IMR-90 (cell line): ENCODE results near the gene RNF130. TPM values are rescaled to one million over a fixed set of nuclear protein-coding genes. Genes with fewer than 3 reads are reported as not detected.

Experiments
- ATAC-seq: fragments of 200-7000 bp; cut with Tn5 transposase; 2 replicates; pipeline ENCODE4 v1.9.1; 2020; ENCODE audit warnings: low read depth, mild to moderate bottlenecking, moderate library complexity
- BruUV-seq: library from RNA; stranded (reverse); fragments of 400-500 nt; replicated peaks from 2 replicates; lab custom pipeline; 2021; lab: Mats Ljungman, UMichigan
- CTCF ChIA-PET: fragments of 300-600 bp; formaldehyde crosslinking; extraction: SDS; loops from one replicate; lab custom pipeline; 2021; ENCODE audit warnings: antibody characterized with exemption; lab: Yijun Ruan, JAX
- POLR2A ChIA-PET: fragments of 300-600 bp; sonication (Branson Sonifier 250); formaldehyde crosslinking; loops from one replicate; lab custom pipeline; 2022; ENCODE audit warnings: antibody characterized with exemption; ENCODE audit not compliant: unreplicated experiment; lab: Charles Lee
- DNase-seq: peaks from one replicate; pipeline ENCODE4 v3.0.0; 2013
- H2AFZ ChIP-seq: replicated peaks from 2 replicates; pipeline ENCODE3; 2013; ENCODE audit warnings: low read length, mild to moderate bottlenecking; ENCODE audit not compliant: poor library complexity
- H2AK5ac ChIP-seq: 2 replicates; pipeline ENCODE4 v1.6.1; 2013; ENCODE audit warnings: low read depth, low read length, inconsistent platforms
- H2AK9ac ChIP-seq: replicated peaks from 2 replicates; pipeline ENCODE3; 2013; ENCODE audit warnings: mild to moderate bottlenecking, low read depth, low read length, moderate library complexity; ENCODE audit not compliant: poor library complexity
- H2BK120ac ChIP-seq: 2 replicates; pipeline ENCODE4 v1.6.1; 2013; ENCODE audit warnings: low read depth, low read length, inconsistent platforms
- H2BK15ac ChIP-seq: 3 replicates; pipeline ENCODE4 v1.6.1; 2013; ENCODE audit warnings: low read depth, low read length, inconsistent platforms
- H2BK20ac ChIP-seq: 2 replicates; pipeline ENCODE4 v1.6.1; 2013; ENCODE audit warnings: low read depth, mild to moderate bottlenecking, inconsistent platforms, low read length, moderate library complexity
- H2BK5ac ChIP-seq: 2 replicates; pipeline ENCODE4 v1.6.1; 2013; ENCODE audit warnings: mild to moderate bottlenecking, low read depth, low read length, inconsistent platforms; ENCODE audit not compliant: poor library complexity, severe bottlenecking
- H3K14ac ChIP-seq: replicated peaks from 2 replicates; pipeline ENCODE4 v1.6.1; 2013; ENCODE audit warnings: low read depth, low read length, inconsistent platforms
- H3K18ac ChIP-seq: 2 replicates; pipeline ENCODE4 v1.6.1; 2013; ENCODE audit warnings: low read depth, low read length, control low read depth
- H3K23ac ChIP-seq: 2 replicates; pipeline ENCODE4 v1.6.1; 2013; ENCODE audit warnings: low read depth, low read length, inconsistent platforms
- H3K27ac ChIP-seq: 2 replicates; pipeline ENCODE4 v1.5.1; 2013; ENCODE audit warnings: mild to moderate bottlenecking, control low read depth, low read length; ENCODE audit not compliant: insufficient read depth
- H3K27me3 ChIP-seq: 2 replicates; pipeline ENCODE4 v1.6.1; 2013; ENCODE audit warnings: low read length; ENCODE audit not compliant: control insufficient read depth, insufficient read depth
- H3K36me3 ChIP-seq: 2 replicates; pipeline ENCODE4 v1.6.1; 2013; ENCODE audit warnings: low read length, mixed read lengths; ENCODE audit not compliant: control insufficient read depth, insufficient read depth
- H3K4ac ChIP-seq: 2 replicates; pipeline ENCODE4 v1.6.1; 2013; ENCODE audit warnings: low read depth, low read length, inconsistent platforms
- H3K4me1 ChIP-seq: 2 replicates; pipeline ENCODE4 v1.6.1; 2013; ENCODE audit warnings: low read length, mixed read lengths; ENCODE audit not compliant: control insufficient read depth, insufficient read depth
- H3K4me2 ChIP-seq: 2 replicates; pipeline ENCODE4 v1.6.1; 2013; ENCODE audit warnings: low read depth, mild to moderate bottlenecking, control low read depth, low read length, moderate library complexity
- H3K4me3 ChIP-seq: 2 replicates; pipeline ENCODE4 v1.5.1; 2013; ENCODE audit warnings: low read depth, mild to moderate bottlenecking, control low read depth, low read length, moderate library complexity; ENCODE audit not compliant: insufficient read depth
- H3K56ac ChIP-seq: 2 replicates; pipeline ENCODE4 v1.6.1; 2013; ENCODE audit warnings: low read length, inconsistent platforms; ENCODE audit not compliant: insufficient read depth; ENCODE audit errors: extremely low read depth
- H3K79me1 ChIP-seq, 2 experiments: 2 replicates each; pipeline ENCODE4 v1.6.1; 2013; ENCODE audit warnings: low read length in 2 of 2, inconsistent platforms in 1 of 2, low read depth in 1 of 2
- H3K9ac ChIP-seq: 2 replicates; pipeline ENCODE4 v1.6.1; 2013; ENCODE audit warnings: low read depth, low read length, control low read depth
- H3K9me1 ChIP-seq: 2 replicates; pipeline ENCODE4 v1.6.1; 2013; ENCODE audit warnings: low read length, inconsistent platforms; ENCODE audit not compliant: insufficient read depth
- H3K9me3 ChIP-seq: 2 replicates; pipeline ENCODE4 v1.6.1; 2013; ENCODE audit warnings: low read length; ENCODE audit not compliant: control insufficient read depth, insufficient read depth
- H4K20me1 ChIP-seq: 2 replicates; pipeline ENCODE4 v1.6.1; 2013; ENCODE audit warnings: low read length, inconsistent platforms; ENCODE audit not compliant: insufficient read depth
- H4K5ac ChIP-seq: 2 replicates; pipeline ENCODE4 v1.6.1; 2013; ENCODE audit warnings: mild to moderate bottlenecking, low read depth, low read length, control low read depth
- H4K8ac ChIP-seq, 2 experiments: 2 replicates each; pipeline ENCODE4 v1.6.1; 2013; ENCODE audit warnings: low read depth in 2 of 2, low read length in 2 of 2, control low read depth in 1 of 2, inconsistent platforms in 1 of 2
- H4K91ac ChIP-seq: 2 replicates; pipeline ENCODE4 v1.6.1; 2013; ENCODE audit warnings: low read depth, low read length, inconsistent platforms; ENCODE audit not compliant: insufficient read depth
- BHLHE40 ChIP-seq: fragments of 150-350 bp; IDR thresholded peaks from 2 replicates; pipeline ENCODE4 v1.6.1; 2016; ENCODE audit warnings: mild to moderate bottlenecking, low read depth, low read length
- MAFK ChIP-seq: IDR thresholded peaks from 2 replicates; pipeline ENCODE4 v1.6.1; 2012; ENCODE audit warnings: low read depth, low read length, improper control_type of control experiment
- MAZ ChIP-seq: IDR thresholded peaks from 2 replicates; pipeline ENCODE4 v1.6.1; 2012; ENCODE audit warnings: low read depth, mild to moderate bottlenecking, low read length, improper control_type of control experiment, moderate library complexity, borderline replicate concordance
- RAD21 ChIP-seq: IDR thresholded peaks from 2 replicates; pipeline ENCODE4 v1.6.1; 2012; ENCODE audit warnings: low read length, improper control_type of control experiment
- RCOR1 ChIP-seq: IDR thresholded peaks from 2 replicates; pipeline ENCODE4 v1.6.1; 2012; ENCODE audit warnings: mild to moderate bottlenecking, low read length, improper control_type of control experiment; ENCODE audit not compliant: insufficient replicate concordance
- RFX5 ChIP-seq: IDR thresholded peaks from 2 replicates; pipeline ENCODE4 v1.8.0; 2012; ENCODE audit warnings: low read depth, mild to moderate bottlenecking, low read length, moderate library complexity
- SMC3 ChIP-seq: fragments of 150-350 bp; IDR thresholded peaks from 2 replicates; pipeline ENCODE4 v1.6.1; 2016; ENCODE audit warnings: low read depth, mild to moderate bottlenecking, antibody characterized with exemption, low read length, moderate library complexity
- WGBS, 2 experiments: methylation state at CpG; one replicate each; pipeline versions ENCODE4 v1.1.5 to v1.1.7; 2013; ENCODE audit warnings: missing lambda C conversion rate in 2 of 2; ENCODE audit not compliant: insufficient read length in 1 of 2; ENCODE audit errors: extremely low coverage in 2 of 2; 5-methylcytosine and 5-hydroxymethylcytosine counted together
- dilution Hi-C: fragments of 300-500 bp; cut with HindIII; formaldehyde crosslinking; loops from one replicate; pipeline ENCODE4 v1.14.3; 2018; ENCODE audit warnings: low sequenced_read_pairs; ENCODE audit not compliant: unreplicated experiment
- in situ Hi-C: fragments of 300-500 bp; cut with MboI; formaldehyde crosslinking; loops from 3 replicates; pipeline ENCODE4 v1.14.3; 2019; ENCODE audit warnings: low sequenced_read_pairs, inconsistent platforms, mixed read lengths
- intact Hi-C: fragments of 100-400 bp; cut with micrococcal nuclease; formaldehyde crosslinking; loops from 2 replicates; pipeline ENCODE4 v1.10.0; 2022
- polyA plus RNA-seq, 3 experiments: library from polyadenylated mRNA; depleted of rRNA; stranded (reverse); fragments of >200 nt; gene quantifications; 2 replicates each; pipeline ENCODE4 v1.2.3, GENCODE V29; 2012; ENCODE audit warnings: low replicate concordance in 1 of 3
- total RNA-seq: library from RNA; depleted of rRNA; stranded (reverse); fragments of >200 nt; gene quantifications from 2 replicates; pipeline ENCODE4 v1.2.3, GENCODE V29; 2012
- TF ChIP-seq, protein P1 (sequence below): fragments of 150-350 bp; IDR thresholded peaks from 2 replicates; pipeline ENCODE4 v1.6.1; 2017; ENCODE audit warnings: mild to moderate bottlenecking, antibody characterized with exemption, low read length, low read depth
- TF ChIP-seq, protein P2 (sequence below): conservative IDR thresholded peaks from 2 replicates; pipeline ENCODE4 v1.5.1; 2012; ENCODE audit warnings: mild to moderate bottlenecking, low read depth, low read length, improper control_type of control experiment
- TF ChIP-seq, protein P3 (sequence below): fragments of 150-350 bp; IDR thresholded peaks from 2 replicates; pipeline ENCODE4 v1.6.1; 2016; ENCODE audit warnings: low read depth, mild to moderate bottlenecking, low read length, moderate library complexity, borderline replicate concordance

RNF130 gene
- total and polyA plus RNA-seq, 2 of the 4 experiments (the other 2 are of a cell fraction): 12.9 to 21.7 TPM

DNA sequence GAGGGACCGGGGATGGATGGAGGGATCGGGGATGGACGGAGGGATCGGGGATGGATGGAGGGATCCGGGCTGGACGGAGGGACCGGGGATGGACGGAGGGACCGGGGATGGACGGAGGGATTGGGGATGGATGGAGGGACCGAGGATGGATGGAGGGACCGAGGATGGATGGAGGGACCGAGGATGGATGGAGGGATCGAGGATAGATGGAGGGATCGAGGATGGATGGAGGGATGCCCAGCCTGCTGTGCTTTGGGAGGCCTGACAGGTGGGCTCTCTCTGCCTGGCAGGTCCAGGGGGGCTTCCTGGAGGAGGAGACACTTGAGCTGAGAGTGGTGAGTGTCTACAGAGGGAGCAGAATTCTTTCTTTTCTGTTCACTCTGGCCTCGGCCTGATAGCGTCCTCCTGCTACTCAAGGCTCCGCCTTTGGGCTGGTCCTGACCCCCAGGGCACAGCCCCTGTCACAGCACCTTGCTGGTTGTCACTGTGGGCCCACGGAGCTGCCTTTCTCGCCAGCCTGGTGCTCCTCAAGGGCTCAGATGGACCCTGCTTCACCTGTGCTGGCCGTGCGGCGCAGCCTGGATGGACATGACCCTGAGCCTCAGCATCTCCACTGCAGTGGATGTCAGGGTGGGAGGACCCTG, 42.2 kb upstream of the RNF130 start:
- Histone ChIP-seq H2BK5ac (no peak overlapping the region), H2AFZ (no peak overlapping the region), H2BK20ac (no peak overlapping the region), H2AK5ac (no peak overlapping the region), H3K36me3 (no peaks in the 10 kb centered on the region), H4K91ac (no peak overlapping the region), H3K9ac (no peak overlapping the region), H3K79me1 (no peaks in the 10 kb centered on the region), H3K9me3 (no peaks in the 10 kb centered on the region), H4K20me1 (no peaks in the 10 kb centered on the region), H3K14ac (no peak overlapping the region), H3K27ac (no peak overlapping the region), H3K4ac (no peak overlapping the region), H4K8ac (no peak overlapping the region), H3K4me1 (no peaks in the 10 kb centered on the region), H3K56ac (no peak overlapping the region), H3K18ac (no peak overlapping the region), H2AK9ac (no peak overlapping the region), H3K23ac (no peak overlapping the region), H3K4me2 (no peak overlapping the region), H3K9me1 (no peaks in the 10 kb centered on the region), H3K27me3 (no peaks in the 10 kb centered on the region; the same call in 1 of the 2 replicates), H3K4me3 (no peak overlapping the region), H2BK120ac (no peak overlapping the region), H4K5ac (no peak overlapping the region), H2BK15ac (no peak overlapping the region)
- in situ Hi-C loops (no loop called here), intact Hi-C loops (no loop called here), dilution Hi-C loops (no loop called here)
- CTCF ChIA-PET: no interaction called here
- no TSS peak for BruUV-seq
- POLR2A ChIA-PET: no interaction called here
- DNase-seq (no peak), ATAC-seq (no peak)
- 89 to 100% methylated on average over 3 to 5 of the region's 23 CpGs for WGBS, 2 experiments
- TF ChIP-seq BHLHE40 (no peak), MAFK (no peak), RAD21 (no peak), SMC3 (no peak), RCOR1 (no peak), MAZ (no peak), RFX5 (no peak)
- TF ChIP-seq, protein P1, sequence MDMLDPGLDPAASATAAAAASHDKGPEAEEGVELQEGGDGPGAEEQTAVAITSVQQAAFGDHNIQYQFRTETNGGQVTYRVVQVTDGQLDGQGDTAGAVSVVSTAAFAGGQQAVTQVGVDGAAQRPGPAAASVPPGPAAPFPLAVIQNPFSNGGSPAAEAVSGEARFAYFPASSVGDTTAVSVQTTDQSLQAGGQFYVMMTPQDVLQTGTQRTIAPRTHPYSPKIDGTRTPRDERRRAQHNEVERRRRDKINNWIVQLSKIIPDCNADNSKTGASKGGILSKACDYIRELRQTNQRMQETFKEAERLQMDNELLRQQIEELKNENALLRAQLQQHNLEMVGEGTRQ: no peak
- TF ChIP-seq, protein P2, sequence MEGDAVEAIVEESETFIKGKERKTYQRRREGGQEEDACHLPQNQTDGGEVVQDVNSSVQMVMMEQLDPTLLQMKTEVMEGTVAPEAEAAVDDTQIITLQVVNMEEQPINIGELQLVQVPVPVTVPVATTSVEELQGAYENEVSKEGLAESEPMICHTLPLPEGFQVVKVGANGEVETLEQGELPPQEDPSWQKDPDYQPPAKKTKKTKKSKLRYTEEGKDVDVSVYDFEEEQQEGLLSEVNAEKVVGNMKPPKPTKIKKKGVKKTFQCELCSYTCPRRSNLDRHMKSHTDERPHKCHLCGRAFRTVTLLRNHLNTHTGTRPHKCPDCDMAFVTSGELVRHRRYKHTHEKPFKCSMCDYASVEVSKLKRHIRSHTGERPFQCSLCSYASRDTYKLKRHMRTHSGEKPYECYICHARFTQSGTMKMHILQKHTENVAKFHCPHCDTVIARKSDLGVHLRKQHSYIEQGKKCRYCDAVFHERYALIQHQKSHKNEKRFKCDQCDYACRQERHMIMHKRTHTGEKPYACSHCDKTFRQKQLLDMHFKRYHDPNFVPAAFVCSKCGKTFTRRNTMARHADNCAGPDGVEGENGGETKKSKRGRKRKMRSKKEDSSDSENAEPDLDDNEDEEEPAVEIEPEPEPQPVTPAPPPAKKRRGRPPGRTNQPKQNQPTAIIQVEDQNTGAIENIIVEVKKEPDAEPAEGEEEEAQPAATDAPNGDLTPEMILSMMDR: no peak
- TF ChIP-seq, protein P3, sequence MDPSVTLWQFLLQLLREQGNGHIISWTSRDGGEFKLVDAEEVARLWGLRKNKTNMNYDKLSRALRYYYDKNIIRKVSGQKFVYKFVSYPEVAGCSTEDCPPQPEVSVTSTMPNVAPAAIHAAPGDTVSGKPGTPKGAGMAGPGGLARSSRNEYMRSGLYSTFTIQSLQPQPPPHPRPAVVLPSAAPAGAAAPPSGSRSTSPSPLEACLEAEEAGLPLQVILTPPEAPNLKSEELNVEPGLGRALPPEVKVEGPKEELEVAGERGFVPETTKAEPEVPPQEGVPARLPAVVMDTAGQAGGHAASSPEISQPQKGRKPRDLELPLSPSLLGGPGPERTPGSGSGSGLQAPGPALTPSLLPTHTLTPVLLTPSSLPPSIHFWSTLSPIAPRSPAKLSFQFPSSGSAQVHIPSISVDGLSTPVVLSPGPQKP: no peak
